Neural cell (in vitro differentiated cells): Measurements from ENCODE around the gene LSM14B. TPM values are rescaled to one million over a fixed set of nuclear protein-coding genes. Genes with fewer than 3 reads are reported as not detected.

Experiments
- H2AFZ ChIP-seq: fragments of 200-600, 300-800 bp; sonication (generic), shearing (Covaris generic); 2 replicates; pipeline ENCODE4 v1.6.0; 2014; ENCODE audit warnings: low read depth, mild to moderate bottlenecking, antibody characterized with exemption, low read length, moderate library complexity
- H3F3A ChIP-seq: fragments of 200-600 bp; shearing (Covaris generic); 2 replicates; pipeline ENCODE4 v1.6.1; 2016; ENCODE audit warnings: mild to moderate bottlenecking, moderate library complexity, mixed read lengths, antibody characterized with exemption, low read length; ENCODE audit not compliant: insufficient read depth, poor library complexity, severe bottlenecking
- H3K27ac ChIP-seq: fragments of 200-600, 300-800 bp; sonication (generic), shearing (Covaris generic); 2 replicates; pipeline ENCODE4 v1.5.1; 2014; ENCODE audit warnings: mild to moderate bottlenecking, low read length, moderate library complexity
- H3K27me3 ChIP-seq: fragments of 300-800, 200-600 bp; sonication (generic), shearing (Covaris generic); 2 replicates; pipeline ENCODE4 v1.6.0; 2014; ENCODE audit warnings: mild to moderate bottlenecking, low read depth, low read length, moderate library complexity; ENCODE audit not compliant: insufficient read depth
- H3K36me3 ChIP-seq: fragments of 300-800, 200-600 bp; sonication (generic), shearing (Covaris generic); 2 replicates; pipeline ENCODE4 v1.5.1; 2014; ENCODE audit warnings: mild to moderate bottlenecking, antibody characterized with exemption, low read length, moderate library complexity; ENCODE audit not compliant: insufficient read depth
- H3K4me2 ChIP-seq: fragments of 300-800, 200-600 bp; sonication (generic), shearing (Covaris generic); 2 replicates; pipeline ENCODE4 v1.6.0; 2014; ENCODE audit warnings: mild to moderate bottlenecking, low read length
- H3K4me3 ChIP-seq: fragments of 300-800, 200-600 bp; sonication (generic), shearing (Covaris generic); 2 replicates; pipeline ENCODE4 v1.5.1; 2014; ENCODE audit warnings: mild to moderate bottlenecking, low read length, moderate library complexity
- H3K79me2 ChIP-seq: fragments of 200-600 bp; shearing (Covaris generic); replicated peaks from 2 replicates; pipeline ENCODE4 v1.6.0; 2014; ENCODE audit warnings: mild to moderate bottlenecking, low read length, moderate library complexity; ENCODE audit not compliant: insufficient read depth
- H3K9ac ChIP-seq: fragments of 300-800, 200-600 bp; sonication (generic), shearing (Covaris generic); 2 replicates; pipeline ENCODE4 v1.6.1; 2016; ENCODE audit warnings: mild to moderate bottlenecking, low read length, mixed read lengths
- H3K9me2 ChIP-seq: fragments of 200-600 bp; shearing (Covaris generic); 2 replicates; pipeline ENCODE4 v1.6.1; 2016; ENCODE audit warnings: mild to moderate bottlenecking, low read length, mixed read lengths; ENCODE audit not compliant: insufficient read depth
- H3K9me3 ChIP-seq: fragments of 200-600, 300-800 bp; sonication (generic), shearing (Covaris generic); 2 replicates; pipeline ENCODE4 v1.6.1; 2016; ENCODE audit warnings: mild to moderate bottlenecking, mixed run types, low read length, moderate library complexity, mixed read lengths
- H4K20me1 ChIP-seq: fragments of 200-600 bp; shearing (Covaris generic); 2 replicates; pipeline ENCODE4 v1.6.1; 2016; ENCODE audit warnings: mild to moderate bottlenecking, mixed run types; ENCODE audit not compliant: insufficient read depth
- EP300 ChIP-seq: fragments of 450-650 bp; conservative IDR thresholded peaks from 2 replicates; pipeline ENCODE4 v1.6.1; 2014; ENCODE audit warnings: antibody characterized with exemption, mild to moderate bottlenecking, moderate library complexity; ENCODE audit not compliant: poor library complexity, severe bottlenecking
- EZH2 ChIP-seq: fragments of 200-600, 300-800 bp; shearing (Covaris generic), sonication (generic); IDR thresholded peaks from 2 replicates; pipeline ENCODE4 v1.6.1; 2014; ENCODE audit warnings: antibody characterized with exemption, low read length, borderline replicate concordance, mild to moderate bottlenecking; ENCODE audit not compliant: insufficient read depth, poor library complexity, severe bottlenecking
- MXI1 ChIP-seq: fragments of 450-650 bp; conservative IDR thresholded peaks from 2 replicates; pipeline ENCODE4 v1.6.1; 2014; ENCODE audit warnings: antibody characterized with exemption, mild to moderate bottlenecking; ENCODE audit not compliant: poor library complexity, severe bottlenecking
- POLR2AphosphoS5 ChIP-seq: IDR thresholded peaks from 2 replicates; pipeline ENCODE4 v1.6.1; 2012
- RAD21 ChIP-seq: fragments of 450-650 bp; conservative IDR thresholded peaks from 2 replicates; pipeline ENCODE4 v1.6.1; 2014; ENCODE audit warnings: antibody characterized with exemption, mild to moderate bottlenecking, moderate library complexity
- SMC3 ChIP-seq: fragments of 450-650 bp; conservative IDR thresholded peaks from 2 replicates; pipeline ENCODE4 v1.6.1; 2014; ENCODE audit warnings: antibody characterized with exemption, mild to moderate bottlenecking, moderate library complexity; ENCODE audit not compliant: poor library complexity
- TAF1 ChIP-seq: IDR thresholded peaks from 2 replicates; pipeline ENCODE4 v1.6.1; 2012; ENCODE audit warnings: low read depth
- polyA plus RNA-seq: library from polyadenylated mRNA; depleted of rRNA; stranded (reverse); fragments of >200 nt; gene quantifications from 2 replicates; pipeline ENCODE4 v1.2.3, GENCODE V29; 2014
- TF ChIP-seq, protein P1 (sequence below): fragments of 450-650 bp; IDR thresholded peaks from 2 replicates; pipeline ENCODE4 v1.5.1; 2014; ENCODE audit warnings: antibody characterized with exemption, mild to moderate bottlenecking, moderate library complexity; ENCODE audit not compliant: poor library complexity, severe bottlenecking
- TF ChIP-seq, protein P2 (sequence below): IDR thresholded peaks from 2 replicates; pipeline ENCODE4 v1.6.1; 2012; ENCODE audit warnings: borderline replicate concordance

LSM14B gene
- polyA plus RNA-seq, 1 donor from 2014 or later, result 213 TPM

DNA sequence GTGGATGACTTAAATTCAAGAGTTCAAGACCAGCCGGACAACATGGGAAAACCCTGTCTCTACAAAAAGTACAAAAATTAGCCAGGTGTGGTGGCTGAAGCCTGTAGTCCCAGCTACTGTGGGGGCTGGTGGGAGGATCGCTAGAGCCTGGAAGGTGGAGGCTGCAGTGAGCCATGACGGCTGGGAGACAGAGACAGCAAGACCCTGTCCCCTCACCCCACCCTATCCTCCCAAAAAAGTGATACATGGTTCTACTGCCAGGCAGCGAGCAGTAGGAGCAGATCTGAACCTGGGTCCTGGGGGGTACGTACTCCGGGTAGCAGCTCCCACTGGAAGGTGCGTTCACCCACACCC is 18.7 kb downstream of the LSM14B start:
- Histone ChIP-seq H3K79me2 (peaks cover 58% of the 10 kb centered on the region), H2AFZ (no peak overlapping the region), H4K20me1 (peaks cover 53% of the 10 kb centered on the region), H3F3A (peaks cover 7% of the 10 kb centered on the region), H3K9ac (peak overlapping the region; percentile 84), H3K9me2 (no peaks in the 10 kb centered on the region), H3K4me2 (peak overlapping the region; percentile 88), H3K4me3 (peak overlapping the region; percentile 90), H3K27ac (peak overlapping the region; percentile 88), H3K36me3 (peaks cover 10% of the 10 kb centered on the region), H3K9me3 (no peaks in the 10 kb centered on the region), H3K27me3 (no peaks in the 10 kb centered on the region)
- TF ChIP-seq SMC3 (no peak), RAD21 (no peak), TAF1 (no peak)
- TF ChIP-seq, protein P1, sequence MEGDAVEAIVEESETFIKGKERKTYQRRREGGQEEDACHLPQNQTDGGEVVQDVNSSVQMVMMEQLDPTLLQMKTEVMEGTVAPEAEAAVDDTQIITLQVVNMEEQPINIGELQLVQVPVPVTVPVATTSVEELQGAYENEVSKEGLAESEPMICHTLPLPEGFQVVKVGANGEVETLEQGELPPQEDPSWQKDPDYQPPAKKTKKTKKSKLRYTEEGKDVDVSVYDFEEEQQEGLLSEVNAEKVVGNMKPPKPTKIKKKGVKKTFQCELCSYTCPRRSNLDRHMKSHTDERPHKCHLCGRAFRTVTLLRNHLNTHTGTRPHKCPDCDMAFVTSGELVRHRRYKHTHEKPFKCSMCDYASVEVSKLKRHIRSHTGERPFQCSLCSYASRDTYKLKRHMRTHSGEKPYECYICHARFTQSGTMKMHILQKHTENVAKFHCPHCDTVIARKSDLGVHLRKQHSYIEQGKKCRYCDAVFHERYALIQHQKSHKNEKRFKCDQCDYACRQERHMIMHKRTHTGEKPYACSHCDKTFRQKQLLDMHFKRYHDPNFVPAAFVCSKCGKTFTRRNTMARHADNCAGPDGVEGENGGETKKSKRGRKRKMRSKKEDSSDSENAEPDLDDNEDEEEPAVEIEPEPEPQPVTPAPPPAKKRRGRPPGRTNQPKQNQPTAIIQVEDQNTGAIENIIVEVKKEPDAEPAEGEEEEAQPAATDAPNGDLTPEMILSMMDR, result no peak

DNA sequence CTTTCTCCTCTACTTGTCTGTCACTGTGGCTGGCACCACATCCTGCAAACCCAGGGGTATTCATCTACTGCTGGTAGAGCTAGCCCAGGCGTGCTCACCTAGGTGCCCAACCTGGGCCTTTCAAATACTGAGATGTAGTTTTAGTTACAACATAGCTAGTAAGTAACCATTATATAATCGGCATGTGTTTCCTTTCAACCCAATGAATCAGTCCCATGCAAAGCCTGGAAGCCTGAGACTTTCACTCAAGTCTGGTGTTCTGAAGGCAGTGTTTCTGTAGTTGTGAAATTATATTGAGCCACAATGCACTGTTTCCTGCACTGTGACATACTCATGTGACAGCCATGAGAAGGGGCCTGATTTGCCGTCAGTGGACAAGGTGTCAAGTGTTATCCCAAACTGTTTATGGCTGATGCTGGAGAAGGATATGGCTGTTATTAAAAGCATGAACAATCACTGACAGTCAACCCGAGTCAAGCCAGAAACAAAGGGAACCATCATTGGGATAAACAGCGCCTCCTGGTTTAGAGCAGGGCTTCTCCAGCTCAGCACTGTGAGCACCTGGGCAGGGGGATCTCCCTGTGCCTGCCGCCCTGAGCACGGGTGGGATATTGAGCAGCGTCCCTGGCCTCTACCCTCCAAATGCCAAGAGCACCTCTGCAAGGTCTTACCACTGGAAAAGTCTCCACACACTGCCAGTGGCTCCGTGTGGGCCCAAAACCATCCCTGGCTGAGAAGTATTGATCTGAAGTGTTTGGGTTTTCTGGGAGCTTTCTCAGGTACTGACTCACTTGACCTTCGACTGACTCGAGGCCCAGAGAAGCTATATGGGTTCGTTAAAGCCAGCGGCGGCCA is 19.3 kb downstream of the LSM14B start:
- TF ChIP-seq EZH2, result no peak
- no peak for TF ChIP-seq RAD21
- TF ChIP-seq POLR2AphosphoS5, result peak; percentile 34
- peak; percentile 20 for TF ChIP-seq MXI1
- peak; percentile 61 for TF ChIP-seq SMC3
- TF ChIP-seq, protein P2, sequence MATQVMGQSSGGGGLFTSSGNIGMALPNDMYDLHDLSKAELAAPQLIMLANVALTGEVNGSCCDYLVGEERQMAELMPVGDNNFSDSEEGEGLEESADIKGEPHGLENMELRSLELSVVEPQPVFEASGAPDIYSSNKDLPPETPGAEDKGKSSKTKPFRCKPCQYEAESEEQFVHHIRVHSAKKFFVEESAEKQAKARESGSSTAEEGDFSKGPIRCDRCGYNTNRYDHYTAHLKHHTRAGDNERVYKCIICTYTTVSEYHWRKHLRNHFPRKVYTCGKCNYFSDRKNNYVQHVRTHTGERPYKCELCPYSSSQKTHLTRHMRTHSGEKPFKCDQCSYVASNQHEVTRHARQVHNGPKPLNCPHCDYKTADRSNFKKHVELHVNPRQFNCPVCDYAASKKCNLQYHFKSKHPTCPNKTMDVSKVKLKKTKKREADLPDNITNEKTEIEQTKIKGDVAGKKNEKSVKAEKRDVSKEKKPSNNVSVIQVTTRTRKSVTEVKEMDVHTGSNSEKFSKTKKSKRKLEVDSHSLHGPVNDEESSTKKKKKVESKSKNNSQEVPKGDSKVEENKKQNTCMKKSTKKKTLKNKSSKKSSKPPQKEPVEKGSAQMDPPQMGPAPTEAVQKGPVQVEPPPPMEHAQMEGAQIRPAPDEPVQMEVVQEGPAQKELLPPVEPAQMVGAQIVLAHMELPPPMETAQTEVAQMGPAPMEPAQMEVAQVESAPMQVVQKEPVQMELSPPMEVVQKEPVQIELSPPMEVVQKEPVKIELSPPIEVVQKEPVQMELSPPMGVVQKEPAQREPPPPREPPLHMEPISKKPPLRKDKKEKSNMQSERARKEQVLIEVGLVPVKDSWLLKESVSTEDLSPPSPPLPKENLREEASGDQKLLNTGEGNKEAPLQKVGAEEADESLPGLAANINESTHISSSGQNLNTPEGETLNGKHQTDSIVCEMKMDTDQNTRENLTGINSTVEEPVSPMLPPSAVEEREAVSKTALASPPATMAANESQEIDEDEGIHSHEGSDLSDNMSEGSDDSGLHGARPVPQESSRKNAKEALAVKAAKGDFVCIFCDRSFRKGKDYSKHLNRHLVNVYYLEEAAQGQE, result no peak
- TF ChIP-seq TAF1, result no peak
- TF ChIP-seq, protein P1, result peak; percentile 62
- TF ChIP-seq EP300, result no peak
- Histone ChIP-seq H3K27ac (peak overlapping the region; percentile 88), H3K36me3 (peaks cover 10% of the 10 kb centered on the region), H3K9ac (peak overlapping the region; percentile 84), H3K79me2 (peaks cover 64% of the 10 kb centered on the region), H3K27me3 (no peaks in the 10 kb centered on the region), H3K9me3 (no peaks in the 10 kb centered on the region), H2AFZ (no peak overlapping the region), H3K9me2 (no peaks in the 10 kb centered on the region), H3K4me2 (peak overlapping the region; percentile 88), H3K4me3 (peak overlapping the region; percentile 90), H3F3A (peaks cover 7% of the 10 kb centered on the region), H4K20me1 (peaks cover 50% of the 10 kb centered on the region)
